ENCODE results near the gene PHGDH. TPM values are rescaled to one million over a fixed set of nuclear protein-coding genes. Genes with fewer than 3 reads are reported as not detected.

The PHGDH gene
- total RNA-seq, 4 donors from 2014 or later: 16.5 to 56.3 (median 42.9) TPM

- Histone ChIP-seq H3K4me3 (no peak overlapping the region), H3K4me1 (peaks cover 0 to 3% (median under 1%) of the 10 kb centered on the region in 4 donors), H3K27me3 (no peaks in the 10 kb centered on the region), H3K36me3 (peaks cover 0 to 50% (median 0%) of the 10 kb centered on the region in 3 donors), H3K9me3 (no peaks in the 10 kb centered on the region), H3K27ac (no peak overlapping the region)
- TF ChIP-seq EP300 (IDR thresholded peaks at IDR 0.05): no peak
- no peak for TF ChIP-seq CTCF (IDR thresholded peaks at IDR 0.05)
- no peak for TF ChIP-seq POLR2A (IDR thresholded peaks at IDR 0.05)
- 89 to 93% methylated on average over 11 of the region's 11 CpGs for WGBS, 2 donors
- DNase-seq (ENCODE audit: low spot score in 2 of 2): no peak
Observed at GRCh38 chr1:119720866-119721440, 9.2 kb downstream of the PHGDH start.

- H3K4me3 ChIP-seq: no peak overlapping the region
- no peak for DNase-seq (ENCODE audit: low spot score in 2 of 2)
- TF ChIP-seq POLR2A (IDR thresholded peaks at IDR 0.05) (no peak), CTCF (IDR thresholded peaks at IDR 0.05) (no peak), EP300 (IDR thresholded peaks at IDR 0.05) (no peak)
- no peaks in the 10 kb centered on the region for H3K27me3 ChIP-seq
- 64 to 71% methylated on average over 5 of the region's 5 CpGs for WGBS, 2 donors
- H3K36me3 ChIP-seq: peaks cover 0 to 58% (median 0%) of the 10 kb centered on the region in 3 donors
- H3K4me1 ChIP-seq: no peaks in the 10 kb centered on the region
- no peak overlapping the region for H3K27ac ChIP-seq
- H3K9me3 ChIP-seq: no peaks in the 10 kb centered on the region
Observed at GRCh38 chr1:119721896-119722295, 10.2 kb downstream of the PHGDH start.

DNA sequence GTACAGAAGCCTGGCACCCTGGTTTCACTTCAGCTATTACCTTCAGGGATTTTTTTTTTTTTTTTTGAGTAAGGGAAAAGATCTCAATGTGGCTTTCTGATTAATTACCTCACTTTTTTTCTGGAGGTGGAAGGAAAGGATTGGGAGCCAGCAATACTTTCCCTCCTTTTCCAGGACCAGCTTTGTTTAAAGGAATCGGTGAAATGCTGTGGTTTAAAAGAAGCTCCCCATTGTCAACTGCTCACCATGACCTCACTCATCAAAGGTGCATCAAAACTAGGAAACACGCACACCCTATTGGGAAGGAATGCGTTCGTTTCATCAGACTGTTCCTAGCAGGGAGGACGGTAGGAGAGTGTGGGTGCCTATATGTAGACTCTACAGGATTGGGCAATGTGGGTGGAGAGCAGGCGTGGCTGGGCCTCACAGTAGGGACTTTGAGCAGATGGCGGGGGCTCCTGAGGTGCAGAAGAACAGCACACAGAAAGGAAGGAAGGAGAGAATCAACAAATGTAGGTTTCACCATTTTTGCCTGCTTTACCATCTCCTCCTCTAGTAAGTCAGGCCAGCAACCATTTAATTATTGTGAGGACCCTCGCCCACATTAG lies 13.0 kb downstream of the PHGDH start:
- 84 to 88% methylated on average over 8 of the region's 8 CpGs for WGBS, 2 donors
- Histone ChIP-seq H3K27ac (no peak overlapping the region), H3K4me3 (no peak overlapping the region), H3K4me1 (no peaks in the 10 kb centered on the region), H3K27me3 (no peaks in the 10 kb centered on the region), H3K36me3 (peaks cover 0 to 81% (median 0%) of the 10 kb centered on the region in 3 donors), H3K9me3 (no peaks in the 10 kb centered on the region)
- TF ChIP-seq POLR2A (IDR thresholded peaks at IDR 0.05): no peak
- TF ChIP-seq CTCF (IDR thresholded peaks at IDR 0.05): no peak
- no peak for TF ChIP-seq EP300 (IDR thresholded peaks at IDR 0.05)
- DNase-seq (ENCODE audit: low spot score in 2 of 2): no peak

GRCh38 chr1:119725626-119726025 lies 13.9 kb downstream of the PHGDH start:
- Histone ChIP-seq H3K27ac (no peak overlapping the region), H3K4me1 (no peaks in the 10 kb centered on the region), H3K9me3 (no peaks in the 10 kb centered on the region), H3K27me3 (no peaks in the 10 kb centered on the region), H3K36me3 (peaks cover 0 to 84% (median 0%) of the 10 kb centered on the region in 3 donors), H3K4me3 (no peak overlapping the region)
- DNase-seq (ENCODE audit: low spot score in 2 of 2): no peak
- TF ChIP-seq CTCF (IDR thresholded peaks at IDR 0.05) (no peak), EP300 (IDR thresholded peaks at IDR 0.05) (no peak), POLR2A (IDR thresholded peaks at IDR 0.05) (no peak)
- WGBS, 2 donors: 82% methylated on average over 5 of the region's 5 CpGs

- Histone ChIP-seq H3K4me3 (no peak overlapping the region), H3K4me1 (peaks cover 0 to 5% (median 0%) of the 10 kb centered on the region in 4 donors), H3K36me3 (peaks cover 0 to 71% (median 0%) of the 10 kb centered on the region in 3 donors), H3K27ac (no peak overlapping the region), H3K9me3 (no peaks in the 10 kb centered on the region), H3K27me3 (no peaks in the 10 kb centered on the region)
- WGBS, 2 donors: 56 to 75% methylated on average over 1 of the region's 1 CpG
- TF ChIP-seq EP300 (IDR thresholded peaks at IDR 0.05) (no peak), POLR2A (IDR thresholded peaks at IDR 0.05) (no peak), CTCF (IDR thresholded peaks at IDR 0.05) (no peak)
- DNase-seq (ENCODE audit: low spot score in 2 of 2): no peak
Observed at GRCh38 chr1:119727991-119728390, 16.3 kb downstream of the PHGDH start.
